Measurements from ENCODE around the gene DLG1. TPM values are rescaled to one million over a fixed set of nuclear protein-coding genes. Genes with fewer than 3 reads are reported as not detected.

DLG1 gene
- total RNA-seq, 1 experiment from 2014 or later: 89.8 TPM

GRCh38 chr3:197306374-197307086, 8.1 kb upstream of the DLG1 start (continued):
- TF ChIP-seq, protein P1, sequence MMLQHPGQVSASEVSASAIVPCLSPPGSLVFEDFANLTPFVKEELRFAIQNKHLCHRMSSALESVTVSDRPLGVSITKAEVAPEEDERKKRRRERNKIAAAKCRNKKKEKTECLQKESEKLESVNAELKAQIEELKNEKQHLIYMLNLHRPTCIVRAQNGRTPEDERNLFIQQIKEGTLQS (IDR thresholded peaks at IDR 0.05): no peak

DNA sequence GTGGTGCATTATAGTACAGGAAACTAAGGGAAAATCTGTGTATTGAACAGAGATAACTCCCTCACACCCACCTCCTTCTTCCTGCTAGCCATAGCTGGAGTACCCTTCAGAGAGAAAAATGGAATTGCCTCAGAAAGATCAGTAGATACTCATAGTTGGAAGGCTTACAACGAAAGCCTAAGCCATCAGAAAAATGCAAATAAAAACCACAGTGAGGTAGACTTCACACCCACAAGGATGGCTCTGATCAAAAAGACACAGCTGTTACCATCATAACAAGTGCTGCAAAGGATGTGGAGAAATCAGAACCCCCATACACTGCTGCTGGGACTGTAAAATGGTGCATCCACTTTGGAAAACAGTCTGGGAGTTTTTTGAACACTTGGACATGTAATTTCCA, 7.4 kb upstream of the DLG1 start:
- ChIA-PET POLR2A (no interaction called here), RAD21 (ENCODE audit: low non-redundant PET in 1 of 2, low total read pairs in 2 of 2, uncharacterized antibody in 2 of 2, unreplicated experiment in 2 of 2) (no interaction called here), CTCF (no interaction called here)
- H3K4me2 ChIP-seq (ENCODE audit: low read length): no peak overlapping the region
- no peaks in the 10 kb centered on the region for H3K36me3 ChIP-seq (ENCODE audit: control insufficient read depth in 1 of 2, insufficient read depth in 2 of 2, low read length in 2 of 2)
- H3K9ac ChIP-seq (ENCODE audit: low read length): no peak overlapping the region
- DNase-seq (ENCODE audit: low read depth, low spot score) (no peak), ATAC-seq (no peak)
- H3K4me3 ChIP-seq (replicated peaks in 1 of 2; ENCODE audit: low read depth in 1 of 2, low read length in 2 of 2): no peak overlapping the region
- no peak overlapping the region for H3K27ac ChIP-seq (ENCODE audit: low read depth, low read length)
- no peaks in the 10 kb centered on the region for H3K27me3 ChIP-seq (ENCODE audit: insufficient read depth, low read length)
- intact Hi-C loops (cut with micrococcal nuclease): no loop called here
- no peaks in the 10 kb centered on the region for H4K20me1 ChIP-seq (ENCODE audit: insufficient read depth)
- H3K4me1 ChIP-seq (ENCODE audit: control insufficient read depth in 1 of 2, insufficient read depth in 2 of 2, low read length in 2 of 2): peaks cover 18 to 24% of the 10 kb centered on the region in 2 experiments
- no peaks in the 10 kb centered on the region for H3K79me2 ChIP-seq (ENCODE audit: insufficient read depth, low read length)
- no peaks in the 10 kb centered on the region for H3K9me2 ChIP-seq (ENCODE audit: insufficient read depth)
- TF ChIP-seq, protein P2, sequence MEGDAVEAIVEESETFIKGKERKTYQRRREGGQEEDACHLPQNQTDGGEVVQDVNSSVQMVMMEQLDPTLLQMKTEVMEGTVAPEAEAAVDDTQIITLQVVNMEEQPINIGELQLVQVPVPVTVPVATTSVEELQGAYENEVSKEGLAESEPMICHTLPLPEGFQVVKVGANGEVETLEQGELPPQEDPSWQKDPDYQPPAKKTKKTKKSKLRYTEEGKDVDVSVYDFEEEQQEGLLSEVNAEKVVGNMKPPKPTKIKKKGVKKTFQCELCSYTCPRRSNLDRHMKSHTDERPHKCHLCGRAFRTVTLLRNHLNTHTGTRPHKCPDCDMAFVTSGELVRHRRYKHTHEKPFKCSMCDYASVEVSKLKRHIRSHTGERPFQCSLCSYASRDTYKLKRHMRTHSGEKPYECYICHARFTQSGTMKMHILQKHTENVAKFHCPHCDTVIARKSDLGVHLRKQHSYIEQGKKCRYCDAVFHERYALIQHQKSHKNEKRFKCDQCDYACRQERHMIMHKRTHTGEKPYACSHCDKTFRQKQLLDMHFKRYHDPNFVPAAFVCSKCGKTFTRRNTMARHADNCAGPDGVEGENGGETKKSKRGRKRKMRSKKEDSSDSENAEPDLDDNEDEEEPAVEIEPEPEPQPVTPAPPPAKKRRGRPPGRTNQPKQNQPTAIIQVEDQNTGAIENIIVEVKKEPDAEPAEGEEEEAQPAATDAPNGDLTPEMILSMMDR (IDR thresholded peaks at IDR 0.05 in 2 of 3, conservative IDR thresholded peaks at IDR 0.05 in 1 of 3; ENCODE audit: borderline replicate concordance in 1 of 3, insufficient read depth in 1 of 3, low read depth in 2 of 3, low read length in 2 of 3): no peak
- no peak for TF ChIP-seq JUND (IDR thresholded peaks at IDR 0.05)
- no peak for TF ChIP-seq YY1 (IDR thresholded peaks at IDR 0.05; ENCODE audit: extremely low read depth, insufficient replicate concordance, low read depth, low read length)
- no peak for TF ChIP-seq CEBPB (IDR thresholded peaks at IDR 0.05; ENCODE audit: low read depth)
- no peak for TF ChIP-seq ELF1 (IDR thresholded peaks at IDR 0.05; ENCODE audit: borderline replicate concordance, low read depth)
- no peak for TF ChIP-seq MAX (IDR thresholded peaks at IDR 0.05)
- no peak for TF ChIP-seq SIN3A (IDR thresholded peaks at IDR 0.05; ENCODE audit: low read depth)
- no peak for TF ChIP-seq TCF7L2 (IDR thresholded peaks at IDR 0.05; ENCODE audit: borderline replicate concordance, extremely low read depth, insufficient read depth, insufficient read length)
- no peak for TF ChIP-seq POLR2AphosphoS5 (IDR thresholded peaks at IDR 0.05; ENCODE audit: low read depth, low read length)
- no peaks in the 10 kb centered on the region for H3K9me3 ChIP-seq (ENCODE audit: control insufficient read depth in 1 of 2, insufficient read depth in 1 of 2, low read depth in 1 of 2, low read length in 2 of 2)
- BruUV-seq (replicated peaks): no TSS peak
- H2AFZ ChIP-seq (ENCODE audit: low read depth, low read length, poor library complexity, severe bottlenecking): no peak overlapping the region

Measured in HCT116 (cell line).